Activated naive CD4-positive, alpha-beta T cell treated with anti-CD3 and anti-CD28 coated beads, Interleukin-2, amount 50 U/mL, for 16 hours (primary cell): ENCODE measurements around the gene C12orf43.

Experiments used
- DNase-seq: peaks from one replicate; pipeline ENCODE4 v3.0.0-alpha.2; 2020

The C12orf43 gene

GRCh38 chr12:120977531-120978295 lies 38.6 kb downstream of the C12orf43 start:
- DNase-seq: no peak

- DNase-seq: no peak
Observed at GRCh38 chr12:120972870-120973543, 43.3 kb downstream of the C12orf43 start.

GRCh38 chr12:120971299-120972180 lies 44.7 kb downstream of the C12orf43 start:
- peak; percentile 22 for DNase-seq

- DNase-seq: no peak
Observed at GRCh38 chr12:120970310-120970709, 46.0 kb downstream of the C12orf43 start.

GRCh38 chr12:120965534-120966091 lies 50.7 kb downstream of the C12orf43 start:
- no peak for DNase-seq

- no peak for DNase-seq
Observed at GRCh38 chr12:120964298-120964697, 52.0 kb downstream of the C12orf43 start.

- no peak for DNase-seq
Observed at GRCh38 chr12:120962532-120963020, 53.7 kb downstream of the C12orf43 start.

GRCh38 chr12:120961604-120962531 lies 54.4 kb downstream of the C12orf43 start:
- DNase-seq: no peak

GRCh38 chr12:120960657-120961056 lies 55.6 kb downstream of the C12orf43 start:
- no peak for DNase-seq

- DNase-seq: no peak
Observed at GRCh38 chr12:120959111-120959878, 57.0 kb downstream of the C12orf43 start.

- no peak for DNase-seq
Observed at GRCh38 chr12:120956579-120957300, 59.5 kb downstream of the C12orf43 start.

GRCh38 chr12:120955232-120955631 lies 61.1 kb downstream of the C12orf43 start:
- DNase-seq: no peak

GRCh38 chr12:120950807-120951206 lies 65.5 kb downstream of the C12orf43 start:
- no peak for DNase-seq
